HCT116 (cell line): Measurements from ENCODE around the gene NMUR1. TPM values are rescaled to one million over a fixed set of nuclear protein-coding genes. Genes with fewer than 3 reads are reported as not detected.

ENCODE experiments used
- ATAC-seq: fragments of 200-7000 bp; cut with Tn5 transposase; 2 replicates; pipeline ENCODE4 v1.9.1; 2020; ENCODE audit warnings: mild to moderate bottlenecking, moderate library complexity
- BruUV-seq: library from RNA; stranded (reverse); fragments of 400-500 nt; replicated peaks from 2 replicates; lab custom pipeline; 2021; lab: Mats Ljungman, UMichigan
- CTCF ChIA-PET: fragments of 300-600 bp; sonication (Branson Sonifier 250); formaldehyde crosslinking; loops from one replicate; lab custom pipeline; 2021; ENCODE audit warnings: antibody characterized with exemption; lab: Charles Lee
- POLR2A ChIA-PET: fragments of 300-600, 350-600 bp; sonication (Branson Sonifier 250); formaldehyde crosslinking; loops from one replicate; lab custom pipeline; 2021; ENCODE audit warnings: antibody characterized with exemption; lab: Charles Lee
- RAD21 ChIA-PET, 2 experiments: fragments of 300-600 bp; sonication (Branson Sonifier 250); formaldehyde crosslinking; loops; one replicate each; lab custom pipeline; 2023; ENCODE audit warnings: low total read pairs in 2 of 2; ENCODE audit not compliant: uncharacterized antibody in 2 of 2, unreplicated experiment in 2 of 2, low non-redundant PET in 1 of 2; lab: Charles Lee
- DNase-seq: peaks from one replicate; pipeline ENCODE4 v3.0.0-alpha.2; 2010; ENCODE audit warnings: low read depth, low spot score
- H2AFZ ChIP-seq: fragments of 200-600 bp; shearing (Covaris generic), sonication (generic); 2 replicates; pipeline ENCODE4 v1.6.1; 2017; ENCODE audit warnings: low read depth, mixed run types, mixed read lengths, antibody characterized with exemption, low read length; ENCODE audit not compliant: poor library complexity, severe bottlenecking
- H3K27ac ChIP-seq: 2 replicates; pipeline ENCODE4 v1.5.1; 2012; ENCODE audit warnings: low read depth, low read length
- H3K27me3 ChIP-seq: fragments of 200-600 bp; sonication (generic); 2 replicates; pipeline ENCODE4 v1.6.1; 2016; ENCODE audit warnings: mixed run types, low read length, mixed read lengths; ENCODE audit not compliant: insufficient read depth
- H3K36me3 ChIP-seq, 2 experiments: fragments of 200-500 bp in 1 of 2; fragments of 200-600 bp in 1 of 2; sonication (Bioruptor generic) in 1 of 2; sonication (generic) in 1 of 2; 2 replicates each; pipeline versions ENCODE4 v1.5.1 to v1.6.1; 2014 to 2016; ENCODE audit warnings: low read length in 2 of 2, inconsistent platforms in 1 of 2, mixed read lengths in 1 of 2, mixed run types in 1 of 2; ENCODE audit not compliant: insufficient read depth in 2 of 2, control insufficient read depth in 1 of 2
- H3K4me1 ChIP-seq, 2 experiments: fragments of 200-600 bp in 1 of 2; sonication (generic) in 1 of 2; 2 replicates each; pipeline versions ENCODE4 v1.5.1 to v1.6.1; 2012 to 2017; ENCODE audit warnings: low read length in 2 of 2, inconsistent platforms in 1 of 2, mild to moderate bottlenecking in 1 of 2, mixed read lengths in 1 of 2, mixed run types in 1 of 2, moderate library complexity in 1 of 2; ENCODE audit not compliant: insufficient read depth in 2 of 2, control insufficient read depth in 1 of 2
- H3K4me2 ChIP-seq: fragments of 200-600 bp; sonication (generic); 2 replicates; pipeline ENCODE4 v1.6.1; 2017; ENCODE audit warnings: mixed run types, low read length, mixed read lengths
- H3K4me3 ChIP-seq, 2 experiments: fragments of 200-600 bp in 1 of 2; sonication (generic) in 1 of 2; replicated peaks in 1 of 2; 2 replicates each; pipeline ENCODE4 v1.5.1; 2011 to 2016; ENCODE audit warnings: low read length in 2 of 2, control low read depth in 1 of 2, low read depth in 1 of 2, mild to moderate bottlenecking in 1 of 2, mixed read lengths in 1 of 2, mixed run types in 1 of 2
- H3K79me2 ChIP-seq: fragments of 200-600 bp; sonication (generic); 2 replicates; pipeline ENCODE4 v1.6.1; 2017; ENCODE audit warnings: mild to moderate bottlenecking, mixed run types, low read length, moderate library complexity, mixed read lengths; ENCODE audit not compliant: insufficient read depth
- H3K9ac ChIP-seq: fragments of 200-600 bp; sonication (generic); 2 replicates; pipeline ENCODE4 v1.6.1; 2016; ENCODE audit warnings: low read length, mixed read lengths
- H3K9me2 ChIP-seq: fragments of 200-600 bp; sonication (generic), shearing (Covaris generic); 2 replicates; pipeline ENCODE4 v1.6.1; 2017; ENCODE audit warnings: mixed run types, mild to moderate bottlenecking, moderate library complexity; ENCODE audit not compliant: insufficient read depth
- H3K9me3 ChIP-seq, 2 experiments: fragments of 200-500 bp in 1 of 2; fragments of 200-600 bp in 1 of 2; sonication (Bioruptor generic) in 1 of 2; sonication (generic) in 1 of 2; 2 replicates each; pipeline ENCODE4 v1.6.1; 2014 to 2017; ENCODE audit warnings: low read length in 2 of 2, mixed read lengths in 2 of 2, inconsistent platforms in 1 of 2, low read depth in 1 of 2, mild to moderate bottlenecking in 1 of 2, mixed run types in 1 of 2, moderate library complexity in 1 of 2; ENCODE audit not compliant: control insufficient read depth in 1 of 2, insufficient read depth in 1 of 2
- H4K20me1 ChIP-seq: fragments of 200-600 bp; sonication (generic), shearing (Covaris generic); 2 replicates; pipeline ENCODE4 v1.6.1; 2017; ENCODE audit warnings: mixed run types, mild to moderate bottlenecking, moderate library complexity; ENCODE audit not compliant: insufficient read depth
- EGR1 ChIP-seq: IDR thresholded peaks from 2 replicates; pipeline ENCODE4 v1.6.1; 2012; ENCODE audit warnings: low read depth
- EZH2phosphoT487 ChIP-seq: fragments of 200-600 bp; IDR thresholded peaks from 2 replicates; pipeline ENCODE4 v1.6.1; 2018; ENCODE audit warnings: antibody characterized with exemption, borderline replicate concordance
- SIN3A ChIP-seq: IDR thresholded peaks from 2 replicates; pipeline ENCODE4 v1.6.1; 2012; ENCODE audit warnings: low read depth
- TCF7L2 ChIP-seq: IDR thresholded peaks from 2 replicates; pipeline ENCODE4 v1.7.0; 2011; ENCODE audit warnings: borderline replicate concordance, inconsistent platforms; ENCODE audit not compliant: insufficient read depth, insufficient read length; ENCODE audit errors: extremely low read depth
- YY1 ChIP-seq: IDR thresholded peaks from 2 replicates; pipeline ENCODE4 v1.6.1; 2011; ENCODE audit warnings: low read length, low read depth, moderate library complexity, mild to moderate bottlenecking; ENCODE audit not compliant: insufficient replicate concordance; ENCODE audit errors: extremely low read depth
- ZNF274 ChIP-seq: fragments of 200-500 bp; sonication (Bioruptor generic); IDR thresholded peaks from 2 replicates; pipeline ENCODE4 v1.6.1; 2014; ENCODE audit warnings: mild to moderate bottlenecking, low read depth, low read length, inconsistent platforms
- intact Hi-C: fragments of 100-400 bp; cut with micrococcal nuclease; formaldehyde crosslinking; loops from 2 replicates; pipeline ENCODE4 v1.10.0; 2022
- total RNA-seq: library from RNA; stranded (reverse); gene quantifications from one replicate; pipeline ENCODE4 v1.2.1, GENCODE V29; 2021; ENCODE audit not compliant: unreplicated experiment
- TF ChIP-seq, protein P1 (sequence below): IDR thresholded peaks from 2 replicates; pipeline ENCODE4 v1.6.1; 2012

The NMUR1 gene
- total RNA-seq, 1 experiment from 2014 or later: not detected

- ChIA-PET CTCF (no interaction called here), RAD21 (no interaction called here), POLR2A (no interaction called here)
- no peak for TF ChIP-seq ZNF274
- TF ChIP-seq, protein P1, sequence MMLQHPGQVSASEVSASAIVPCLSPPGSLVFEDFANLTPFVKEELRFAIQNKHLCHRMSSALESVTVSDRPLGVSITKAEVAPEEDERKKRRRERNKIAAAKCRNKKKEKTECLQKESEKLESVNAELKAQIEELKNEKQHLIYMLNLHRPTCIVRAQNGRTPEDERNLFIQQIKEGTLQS: no peak
- no peak overlapping the region for H3K4me2 ChIP-seq
- no peaks in the 10 kb centered on the region for H3K4me1 ChIP-seq
- no peaks in the 10 kb centered on the region for H3K9me3 ChIP-seq
- ATAC-seq (no peak), DNase-seq (no peak)
- no peak overlapping the region for H3K27ac ChIP-seq
- BruUV-seq: no TSS peak
- no peak overlapping the region for H3K4me3 ChIP-seq
- H4K20me1 ChIP-seq: no peaks in the 10 kb centered on the region
- no peaks in the 10 kb centered on the region for H3K36me3 ChIP-seq
- H3K79me2 ChIP-seq: no peaks in the 10 kb centered on the region
- H3K9me2 ChIP-seq: no peaks in the 10 kb centered on the region
- H3K9ac ChIP-seq: no peak overlapping the region
- H3K27me3 ChIP-seq: no peaks in the 10 kb centered on the region
- intact Hi-C loops: no loop called here
- H2AFZ ChIP-seq: no peak overlapping the region
Measured at GRCh38 chr2:231522418-231523180, 7.6 kb downstream of the NMUR1 start.

- BruUV-seq: no TSS peak
- Histone ChIP-seq H3K27me3 (no peaks in the 10 kb centered on the region), H3K4me1 (peaks cover 0 to 4% of the 10 kb centered on the region in 2 experiments; a peak in 1 of 4 replicates), H3K9me2 (no peaks in the 10 kb centered on the region), H3K79me2 (no peaks in the 10 kb centered on the region), H4K20me1 (no peaks in the 10 kb centered on the region), H3K9ac (no peak overlapping the region), H3K4me2 (no peak overlapping the region), H2AFZ (no peak overlapping the region), H3K4me3 (no peak overlapping the region), H3K36me3 (no peaks in the 10 kb centered on the region), H3K9me3 (no peaks in the 10 kb centered on the region), H3K27ac (no peak overlapping the region)
- DNase-seq: no peak
- RAD21 ChIA-PET: no interaction called here
- ATAC-seq: no peak
- intact Hi-C loops: no loop called here
- POLR2A ChIA-PET: no interaction called here
- CTCF ChIA-PET: interaction anchor here (1.2 kb wide), 1 partner anchor 80 kb away, joined by 3 read pairs; no protein-coding TSS in a partner anchor
- TF ChIP-seq TCF7L2: no peak
- no peak for TF ChIP-seq SIN3A
- TF ChIP-seq YY1: no peak
- TF ChIP-seq EGR1: no peak
- TF ChIP-seq EZH2phosphoT487: no peak
Measured at GRCh38 chr2:231521443-231521842, 8.8 kb downstream of the NMUR1 start.
